BLaER1 (cell line): Measurements from ENCODE around the gene RPUSD1.
"Not testable (repeated sequence)": the region's sequence is repeated elsewhere in the genome, so short reads cannot be mapped to it uniquely, and the experiment has no call there.

Experiments
- H3K27ac ChIP-seq: shearing (Covaris generic); formaldehyde crosslinking; 2 replicates; pipeline ENCODE4 v1.8.1; 2022
- H3K27me3 ChIP-seq: shearing (Covaris generic); formaldehyde crosslinking; 2 replicates; pipeline ENCODE4 v1.8.1; 2022
- H3K36me3 ChIP-seq: shearing (Covaris generic); formaldehyde crosslinking; 2 replicates; pipeline ENCODE4 v1.8.1; 2022
- H3K4me1 ChIP-seq: shearing (Covaris generic); formaldehyde crosslinking; 2 replicates; pipeline ENCODE4 v1.8.1; 2022
- H3K4me2 ChIP-seq: shearing (Covaris generic); formaldehyde crosslinking; 2 replicates; pipeline ENCODE4 v1.8.1; 2022
- H3K4me3 ChIP-seq: shearing (Covaris generic); formaldehyde crosslinking; 2 replicates; pipeline ENCODE4 v1.8.1; 2022
- H3K9ac ChIP-seq: shearing (Covaris generic); formaldehyde crosslinking; 2 replicates; pipeline ENCODE4 v1.8.1; 2022
- H3K9me3 ChIP-seq: shearing (Covaris generic); formaldehyde crosslinking; 2 replicates; pipeline ENCODE4 v1.8.1; 2022
- H4K20me1 ChIP-seq: shearing (Covaris generic); formaldehyde crosslinking; 2 replicates; pipeline ENCODE4 v1.8.1; 2022
- Cebpa-rat ChIP-seq: shearing (Covaris generic); IDR thresholded peaks from 2 replicates; pipeline ENCODE4 v1.8.1; 2022

RPUSD1 gene

DNA sequence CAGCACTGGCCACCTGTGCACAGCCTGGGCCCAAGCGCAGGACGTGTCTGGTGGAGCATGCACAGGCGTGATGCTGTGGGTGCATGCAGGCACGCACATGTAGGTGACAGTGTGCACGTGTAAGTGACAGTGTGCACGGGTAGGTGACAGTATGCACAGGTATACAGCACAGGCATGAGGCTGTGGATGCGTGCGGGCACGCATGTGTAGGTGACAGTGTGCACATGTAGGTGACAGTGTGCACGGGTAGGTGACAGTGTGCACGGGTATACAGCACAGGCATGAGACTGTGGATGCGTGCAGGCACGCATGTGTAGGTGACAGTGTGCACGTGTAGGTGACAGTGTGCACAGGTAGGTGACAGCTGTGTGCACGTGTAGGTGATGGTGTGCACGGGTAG, 7.9 kb downstream of the RPUSD1 start:
- Histone ChIP-seq H3K4me3 (no peak overlapping the region), H3K27me3 (no peaks in the 10 kb centered on the region)
- TF ChIP-seq Cebpa-rat = no peak

DNA sequence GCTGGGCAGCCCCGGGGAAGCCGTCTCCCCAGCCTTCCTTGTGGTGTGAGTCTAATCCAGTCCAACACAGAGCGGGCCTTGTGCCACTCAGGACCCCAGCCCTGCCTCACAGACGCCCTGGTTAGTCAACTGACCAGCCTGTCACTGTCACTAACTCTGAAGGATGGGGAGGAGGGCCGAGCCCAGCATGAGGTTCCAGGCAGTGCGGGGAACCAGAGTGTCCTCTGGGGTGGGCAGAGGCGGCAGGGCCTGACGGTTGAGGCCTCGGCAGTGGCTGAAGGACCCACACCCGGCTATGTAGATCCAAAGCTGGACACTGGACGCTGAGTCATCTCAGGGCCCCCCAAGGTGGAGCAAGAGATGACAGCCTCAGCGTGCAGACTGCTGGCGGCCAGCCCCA, 8.6 kb downstream of the RPUSD1 start:
- no peak overlapping the region for H3K4me3 ChIP-seq
- H3K9me3 ChIP-seq = no peaks in the 10 kb centered on the region
- H3K4me2 ChIP-seq = no peak overlapping the region
- no peak overlapping the region for H3K27ac ChIP-seq
- H4K20me1 ChIP-seq = peaks cover 8% of the 10 kb centered on the region
- H3K27me3 ChIP-seq = no peaks in the 10 kb centered on the region
- H3K9ac ChIP-seq = no peak overlapping the region
- peaks cover 65% of the 10 kb centered on the region for H3K4me1 ChIP-seq
- H3K36me3 ChIP-seq = 0 out of 2 replicates have a peak, but pooled peaks cover 5% of the 10 kb centered on the region
- no peak for TF ChIP-seq Cebpa-rat

More for the DNA sequence above, 7.9 kb downstream of the RPUSD1 start:
- peaks cover 13% of the 10 kb centered on the region; the same call in 1 of the 2 replicates for H3K36me3 ChIP-seq
- H3K4me1 ChIP-seq = peaks cover 73% of the 10 kb centered on the region
- H4K20me1 ChIP-seq = peaks cover 15% of the 10 kb centered on the region
- no peak overlapping the region for H3K4me2 ChIP-seq
- H3K27ac ChIP-seq = no peak overlapping the region
- no peaks in the 10 kb centered on the region for H3K9me3 ChIP-seq
- no peak overlapping the region for H3K9ac ChIP-seq

DNA sequence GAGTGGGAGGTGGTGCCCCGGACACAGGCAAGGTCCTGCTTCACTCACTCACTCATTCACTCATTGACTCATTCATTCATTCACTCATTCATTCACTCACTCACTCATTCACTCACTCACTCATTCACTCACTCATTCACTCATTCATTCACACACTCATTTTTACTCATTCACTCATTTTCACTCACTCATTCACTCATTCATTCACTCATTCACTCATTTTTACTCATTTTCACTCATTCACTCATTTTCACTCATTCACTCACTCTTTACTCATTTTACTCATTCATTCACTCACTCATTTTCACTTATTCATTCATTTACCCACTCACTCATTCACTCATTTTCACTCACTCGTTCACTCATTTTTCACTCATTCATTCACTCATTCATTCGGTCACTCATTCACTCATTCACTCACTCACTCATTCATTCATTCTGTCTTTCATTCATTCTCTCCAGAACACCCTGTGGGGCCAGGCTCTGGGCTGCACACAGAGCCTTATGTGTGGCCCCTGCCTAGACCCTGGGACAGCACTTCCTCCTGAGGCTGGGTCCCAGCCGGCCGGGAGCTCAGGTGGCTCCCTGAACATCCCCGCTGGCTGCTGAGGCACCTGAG, 9.2 kb downstream of the RPUSD1 start:
- no peak for TF ChIP-seq Cebpa-rat
- Histone ChIP-seq H3K27me3 (no peaks in the 10 kb centered on the region), H3K4me1 (peaks cover 61% of the 10 kb centered on the region), H3K27ac (no peak overlapping the region), H3K4me2 (peak overlapping the region; percentile 84), H3K9me3 (no peaks in the 10 kb centered on the region), H3K9ac (no peak overlapping the region), H3K36me3 (0 out of 2 replicates have a peak, but pooled peaks cover under 1% of the 10 kb centered on the region), H3K4me3 (no peak overlapping the region), H4K20me1 (peaks cover 2% of the 10 kb centered on the region; the same call in 1 of the 2 replicates)

DNA sequence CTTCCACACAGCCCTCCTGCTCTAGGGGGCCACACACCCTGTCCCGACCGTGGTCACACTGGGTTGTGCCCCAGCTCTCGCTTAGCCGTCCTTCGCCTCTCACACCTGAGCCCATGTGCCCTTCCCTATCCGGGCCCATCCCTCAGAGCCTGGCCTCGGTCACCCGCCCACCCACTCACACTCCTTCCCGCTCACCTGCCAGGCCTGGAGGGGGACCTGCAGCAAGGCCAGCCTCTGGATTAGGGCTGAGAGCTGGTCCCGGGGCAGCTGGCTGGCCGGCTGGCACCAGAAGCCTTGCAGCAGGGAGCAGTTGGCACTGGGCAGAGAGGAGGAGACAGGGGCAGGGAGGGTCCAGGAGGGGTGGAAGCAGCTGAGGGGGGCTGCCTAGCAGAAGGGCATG, 9.7 kb downstream of the RPUSD1 start:
- Histone ChIP-seq H3K27me3 (no peaks in the 10 kb centered on the region), H3K4me1 (peaks cover 56% of the 10 kb centered on the region), H3K9me3 (no peaks in the 10 kb centered on the region), H3K27ac (peak overlapping the region; percentile 62), H3K9ac (peak overlapping the region; percentile 54; the same call in 1 of the 2 replicates), H3K36me3 (no peaks in the 10 kb centered on the region), H3K4me3 (peak overlapping the region; percentile 32; the same call in 1 of the 2 replicates), H4K20me1 (no peaks in the 10 kb centered on the region), H3K4me2 (peak overlapping the region; percentile 84)
- TF ChIP-seq Cebpa-rat = no peak

DNA sequence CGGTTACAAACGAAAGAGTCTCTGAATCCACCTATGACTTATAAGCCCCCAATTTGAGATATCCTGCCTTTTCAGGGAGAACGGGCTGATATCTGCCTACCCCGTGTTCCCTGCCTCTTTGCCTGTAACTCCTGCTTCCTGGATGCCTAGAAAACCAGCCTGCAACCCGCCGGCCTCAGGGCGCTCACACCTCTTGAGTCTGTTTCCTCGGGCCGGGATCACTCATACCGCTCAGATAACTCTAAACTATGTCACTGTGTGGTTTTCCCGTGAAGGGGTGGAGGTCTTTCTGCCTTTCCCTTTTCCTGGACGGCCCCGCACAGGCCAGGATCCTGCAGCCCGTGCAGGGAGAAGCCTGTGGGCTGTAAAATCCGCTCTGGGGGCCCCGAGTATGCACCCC, 10.4 kb downstream of the RPUSD1 start:
- Histone ChIP-seq H3K4me3 (peak overlapping the region; percentile 32; the same call in 1 of the 2 replicates), H4K20me1 (no peaks in the 10 kb centered on the region), H3K9me3 (no peaks in the 10 kb centered on the region), H3K4me2 (peak overlapping the region; percentile 84), H3K27ac (peak overlapping the region; percentile 62), H3K36me3 (no peaks in the 10 kb centered on the region), H3K9ac (peak overlapping the region; percentile 54), H3K4me1 (peaks cover 50% of the 10 kb centered on the region), H3K27me3 (no peaks in the 10 kb centered on the region)
- TF ChIP-seq Cebpa-rat = no peak

DNA sequence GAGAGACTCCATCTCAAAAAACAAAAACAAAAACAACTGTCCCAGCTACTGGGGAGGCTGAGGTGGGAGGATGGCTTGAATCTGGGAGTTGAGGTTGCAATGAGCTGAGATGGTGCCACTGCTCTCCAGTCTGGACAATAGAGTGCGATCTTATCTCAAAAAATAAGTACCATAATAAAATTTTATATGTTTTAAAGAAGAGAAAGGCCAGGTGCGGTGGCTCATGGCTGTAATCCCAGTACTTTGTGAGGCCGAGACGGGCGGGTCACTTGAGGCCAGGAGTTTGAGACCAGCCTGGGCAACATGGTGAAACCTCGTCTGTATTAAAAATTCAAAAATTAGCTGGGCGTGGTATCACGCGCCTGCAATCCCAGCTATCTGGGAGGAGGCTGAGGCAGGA, 11.4 kb downstream of the RPUSD1 start:
- Histone ChIP-seq H3K9ac (no peak overlapping the region; the same call in 1 of the 2 replicates), H3K27me3 (no peaks in the 10 kb centered on the region), H4K20me1 (no peaks in the 10 kb centered on the region), H3K9me3 (no peaks in the 10 kb centered on the region), H3K27ac (peak overlapping the region; percentile 62; the same call in 1 of the 2 replicates), H3K4me3 (no peak overlapping the region), H3K4me1 (peaks cover 41% of the 10 kb centered on the region), H3K36me3 (no peaks in the 10 kb centered on the region), H3K4me2 (peak overlapping the region; percentile 84)
- no peak for TF ChIP-seq Cebpa-rat

DNA sequence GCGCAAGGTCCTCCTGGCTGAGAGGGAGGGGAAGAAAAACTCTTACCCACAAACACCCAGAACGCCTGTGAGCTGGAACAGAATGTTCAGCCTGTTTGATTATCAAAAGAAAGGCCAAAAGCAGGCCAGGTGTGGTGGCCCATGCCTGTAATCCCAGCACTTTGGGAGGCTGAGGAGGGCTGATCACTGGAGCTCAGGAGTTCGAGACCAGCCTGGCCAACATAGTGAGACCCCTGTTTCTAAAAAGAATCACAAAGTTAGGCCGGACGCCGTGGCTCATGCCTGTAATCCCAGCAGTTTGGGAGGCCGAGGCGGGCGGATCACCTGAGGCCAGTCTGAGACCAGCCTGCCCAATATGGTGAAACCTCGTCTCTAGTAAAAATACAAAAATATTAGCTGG, 11.9 kb downstream of the RPUSD1 start:
- H3K9ac ChIP-seq, H3K27me3 ChIP-seq, H4K20me1 ChIP-seq, H3K9me3 ChIP-seq, H3K36me3 ChIP-seq, H3K4me3 ChIP-seq: not testable (repeated sequence)
- H3K4me2 ChIP-seq = peak overlapping the region; percentile 84; the same call in 1 of the 2 replicates
- peaks cover 41% of the 10 kb centered on the region for H3K4me1 ChIP-seq
- H3K27ac ChIP-seq = peak overlapping the region; percentile 62; the same call in 1 of the 2 replicates

DNA sequence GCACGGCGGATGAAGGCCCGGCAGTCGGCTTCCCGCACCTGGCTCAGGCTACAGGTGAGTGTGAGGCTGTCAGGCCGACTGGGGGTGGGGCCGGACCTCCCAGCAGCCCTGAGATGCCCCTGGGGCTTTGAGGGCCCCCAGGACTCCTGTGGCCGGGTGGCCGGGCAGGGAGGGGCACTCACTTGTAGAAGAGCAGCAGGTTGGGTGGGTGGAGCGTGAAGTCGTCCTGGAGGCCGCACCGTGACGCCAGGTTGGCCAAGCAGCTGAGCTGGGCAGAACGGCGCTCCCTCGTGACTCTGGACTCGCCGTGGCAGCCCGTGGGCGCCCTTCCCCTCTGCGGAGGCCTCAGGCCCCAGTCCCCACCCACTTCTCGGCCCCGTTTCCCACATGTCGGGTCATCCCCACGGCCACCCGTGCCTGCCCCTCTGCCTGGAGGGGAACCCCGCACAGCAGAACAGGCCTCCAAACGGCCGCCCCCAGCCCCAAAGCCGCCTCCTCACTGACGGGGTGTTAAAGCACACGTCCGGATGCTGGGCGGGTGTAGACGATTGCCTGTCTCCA, 12.9 kb downstream of the RPUSD1 start:
- H3K9ac ChIP-seq = no peak overlapping the region
- H3K27ac ChIP-seq = no peak overlapping the region
- no peak overlapping the region for H3K4me3 ChIP-seq
- peaks cover 41% of the 10 kb centered on the region for H3K4me1 ChIP-seq
- H3K36me3 ChIP-seq = no peaks in the 10 kb centered on the region
- no peaks in the 10 kb centered on the region for H4K20me1 ChIP-seq
- TF ChIP-seq Cebpa-rat = no peak
- H3K9me3 ChIP-seq = no peaks in the 10 kb centered on the region
- H3K4me2 ChIP-seq = no peak overlapping the region
- H3K27me3 ChIP-seq = no peaks in the 10 kb centered on the region

DNA sequence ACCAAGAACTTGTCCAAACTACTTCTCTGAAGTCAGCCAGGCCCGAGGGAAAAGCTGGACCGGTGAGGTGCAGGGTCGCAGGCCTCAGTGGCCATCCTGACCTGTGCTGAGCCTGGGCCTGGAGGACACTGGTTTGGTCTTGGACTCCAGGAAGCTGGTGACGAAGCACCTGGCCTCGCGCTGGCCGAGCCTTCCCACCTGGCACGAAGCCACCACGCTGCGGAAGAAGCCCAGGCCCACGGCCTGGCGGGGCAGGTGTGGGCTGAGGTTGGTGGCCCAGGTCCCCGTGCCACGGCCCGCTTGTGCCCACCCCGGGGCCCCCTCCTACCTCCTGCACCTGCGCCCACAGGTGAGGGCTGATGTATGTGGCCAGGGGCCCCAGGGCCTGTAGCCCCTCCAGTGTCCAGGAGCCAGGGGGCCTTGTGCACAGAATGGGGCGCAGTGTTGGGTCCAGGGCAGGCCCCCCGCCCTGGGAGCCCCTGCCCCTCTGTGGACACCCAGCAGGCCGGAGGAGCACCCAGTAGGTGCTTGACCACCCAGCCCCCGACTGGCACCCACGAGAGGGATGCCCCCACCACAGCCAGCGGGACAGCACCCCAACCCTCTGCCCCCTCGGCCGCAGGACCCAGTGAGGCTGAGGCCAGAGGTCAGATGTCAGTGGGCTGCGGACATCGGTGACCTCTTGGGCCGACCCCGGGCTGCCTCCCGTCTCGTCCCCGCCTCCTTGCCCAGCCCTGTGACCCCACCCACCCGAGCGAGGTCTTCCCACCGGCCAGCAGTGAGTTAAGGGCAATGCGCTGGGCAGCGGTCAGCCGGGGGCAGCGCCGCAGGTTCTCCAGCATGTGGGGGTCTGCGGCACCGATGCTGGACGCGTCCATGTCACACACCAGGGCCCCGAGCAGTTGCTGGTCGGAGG, 13.8 kb downstream of the RPUSD1 start:
- Histone ChIP-seq H3K27me3 (no peaks in the 10 kb centered on the region), H3K9ac (no peak overlapping the region), H3K4me2 (no peak overlapping the region), H3K36me3 (no peaks in the 10 kb centered on the region), H3K9me3 (no peaks in the 10 kb centered on the region), H3K27ac (no peak overlapping the region), H4K20me1 (no peaks in the 10 kb centered on the region), H3K4me3 (no peak overlapping the region), H3K4me1 (peaks cover 39% of the 10 kb centered on the region)
- TF ChIP-seq Cebpa-rat = no peak

DNA sequence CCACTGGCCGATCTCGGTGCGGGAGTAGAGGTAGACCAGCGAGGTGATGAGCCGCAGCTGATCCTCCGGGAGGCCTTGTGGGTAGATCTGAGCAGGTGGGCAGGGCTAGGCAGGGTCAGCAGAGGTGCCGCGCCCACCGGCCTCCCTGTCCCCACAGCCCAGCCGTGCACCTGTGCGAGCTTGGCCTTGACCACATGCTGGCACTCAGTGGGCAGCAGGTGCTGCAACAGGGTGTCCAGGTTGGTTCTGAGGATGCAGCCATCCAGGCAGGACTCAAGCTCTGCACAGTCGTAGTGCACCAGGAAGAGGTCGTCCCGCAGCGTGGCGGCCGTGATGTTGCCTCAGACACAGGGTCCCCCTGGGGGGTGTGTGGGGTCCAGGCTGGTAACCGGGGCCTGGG, 15.2 kb downstream of the RPUSD1 start:
- no peak for TF ChIP-seq Cebpa-rat
- no peaks in the 10 kb centered on the region for H3K36me3 ChIP-seq
- peaks cover 26% of the 10 kb centered on the region for H3K4me1 ChIP-seq

More for the DNA sequence above, 15.2 kb downstream of the RPUSD1 start:
- H3K9ac ChIP-seq = no peak overlapping the region
- no peaks in the 10 kb centered on the region for H3K27me3 ChIP-seq
- H4K20me1 ChIP-seq = no peaks in the 10 kb centered on the region
- no peak overlapping the region for H3K4me2 ChIP-seq
- no peak overlapping the region for H3K27ac ChIP-seq
- H3K9me3 ChIP-seq = no peaks in the 10 kb centered on the region
- H3K4me3 ChIP-seq = no peak overlapping the region
